Measurements from ENCODE around the gene ARAP2.

Gene ARAP2

GRCh38 chr4:36081185-36081584, 163.1 kb downstream of the ARAP2 start:
- no peak overlapping the region for H3K4me3 ChIP-seq (ENCODE audit: low read depth, low read length)
- no peak for DNase-seq (ENCODE audit: low read depth)
- TF ChIP-seq, protein P1, sequence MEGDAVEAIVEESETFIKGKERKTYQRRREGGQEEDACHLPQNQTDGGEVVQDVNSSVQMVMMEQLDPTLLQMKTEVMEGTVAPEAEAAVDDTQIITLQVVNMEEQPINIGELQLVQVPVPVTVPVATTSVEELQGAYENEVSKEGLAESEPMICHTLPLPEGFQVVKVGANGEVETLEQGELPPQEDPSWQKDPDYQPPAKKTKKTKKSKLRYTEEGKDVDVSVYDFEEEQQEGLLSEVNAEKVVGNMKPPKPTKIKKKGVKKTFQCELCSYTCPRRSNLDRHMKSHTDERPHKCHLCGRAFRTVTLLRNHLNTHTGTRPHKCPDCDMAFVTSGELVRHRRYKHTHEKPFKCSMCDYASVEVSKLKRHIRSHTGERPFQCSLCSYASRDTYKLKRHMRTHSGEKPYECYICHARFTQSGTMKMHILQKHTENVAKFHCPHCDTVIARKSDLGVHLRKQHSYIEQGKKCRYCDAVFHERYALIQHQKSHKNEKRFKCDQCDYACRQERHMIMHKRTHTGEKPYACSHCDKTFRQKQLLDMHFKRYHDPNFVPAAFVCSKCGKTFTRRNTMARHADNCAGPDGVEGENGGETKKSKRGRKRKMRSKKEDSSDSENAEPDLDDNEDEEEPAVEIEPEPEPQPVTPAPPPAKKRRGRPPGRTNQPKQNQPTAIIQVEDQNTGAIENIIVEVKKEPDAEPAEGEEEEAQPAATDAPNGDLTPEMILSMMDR (IDR thresholded peaks at IDR 0.05; ENCODE audit: control insufficient read depth, extremely low read depth, insufficient read depth) = no peak

- no peak for DNase-seq (ENCODE audit: low read depth)
- no peak overlapping the region for H3K4me3 ChIP-seq (ENCODE audit: low read depth, low read length)
- TF ChIP-seq, protein P1 (IDR thresholded peaks at IDR 0.05; ENCODE audit: control insufficient read depth, extremely low read depth, insufficient read depth) = no peak
Observed at GRCh38 chr4:36079666-36080065, 164.6 kb downstream of the ARAP2 start.

DNA sequence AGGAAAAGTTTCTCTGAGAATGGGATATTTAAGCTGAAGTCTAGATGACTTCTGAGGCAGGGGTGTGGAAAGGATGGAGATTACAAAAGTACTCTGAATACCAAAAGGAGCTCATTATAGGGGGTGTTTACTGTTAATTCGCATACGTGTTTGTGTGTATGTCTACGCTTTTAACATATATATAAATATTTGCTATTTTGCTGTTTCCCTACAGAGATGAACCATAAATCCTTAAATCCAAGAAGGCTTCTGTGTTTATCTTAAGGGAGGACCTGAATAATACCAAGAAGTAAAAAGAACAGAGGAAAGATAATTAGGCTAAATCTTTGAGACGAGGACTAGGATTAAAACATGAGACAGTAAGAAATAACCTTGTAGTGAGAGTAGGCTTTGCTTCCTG, 166.0 kb downstream of the ARAP2 start:
- H3K4me3 ChIP-seq (ENCODE audit: low read depth, low read length) = no peak overlapping the region
- no peak for DNase-seq (ENCODE audit: low read depth)
- TF ChIP-seq, protein P1 (IDR thresholded peaks at IDR 0.05; ENCODE audit: control insufficient read depth, extremely low read depth, insufficient read depth) = no peak

GRCh38 chr4:36072529-36072928, 171.8 kb downstream of the ARAP2 start:
- H3K4me3 ChIP-seq (ENCODE audit: low read depth, low read length) = no peak overlapping the region
- DNase-seq (ENCODE audit: low read depth) = no peak
- TF ChIP-seq, protein P1 (IDR thresholded peaks at IDR 0.05; ENCODE audit: control insufficient read depth, extremely low read depth, insufficient read depth) = no peak

GRCh38 chr4:36067116-36067515, 177.2 kb downstream of the ARAP2 start:
- DNase-seq (ENCODE audit: low read depth) = no peak
- TF ChIP-seq, protein P1 (IDR thresholded peaks at IDR 0.05; ENCODE audit: control insufficient read depth, extremely low read depth, insufficient read depth) = no peak
- H3K4me3 ChIP-seq (ENCODE audit: low read depth, low read length) = no peak overlapping the region

GRCh38 chr4:36065274-36065871, 178.9 kb downstream of the ARAP2 start:
- no peak overlapping the region for H3K4me3 ChIP-seq (ENCODE audit: low read depth, low read length)
- no peak for DNase-seq (ENCODE audit: low read depth)
- TF ChIP-seq, protein P1 (IDR thresholded peaks at IDR 0.05; ENCODE audit: control insufficient read depth, extremely low read depth, insufficient read depth) = no peak

DNA sequence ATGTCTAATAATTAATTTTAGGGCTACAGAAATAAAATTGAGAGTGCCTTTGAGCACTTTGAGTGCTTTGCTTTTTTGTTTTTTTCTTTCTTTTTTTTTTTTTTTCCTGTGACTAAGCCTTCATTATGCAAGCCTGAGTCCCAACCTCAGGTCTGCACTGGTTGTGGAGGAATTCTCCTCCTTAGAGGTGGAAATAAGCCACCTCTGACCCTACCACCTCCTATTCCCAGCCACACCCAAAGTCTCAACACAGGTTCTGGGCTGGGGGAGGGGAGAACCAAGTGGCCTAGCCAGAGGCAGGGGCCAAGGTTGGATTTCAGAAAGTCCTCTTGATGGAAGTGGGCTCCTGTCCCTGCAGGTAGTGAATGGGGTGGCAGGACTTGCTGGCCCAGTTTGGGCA, 180.2 kb downstream of the ARAP2 start:
- H3K4me3 ChIP-seq (ENCODE audit: low read depth, low read length) = no peak overlapping the region
- DNase-seq (ENCODE audit: low read depth) = no peak
- TF ChIP-seq, protein P1 (IDR thresholded peaks at IDR 0.05; ENCODE audit: control insufficient read depth, extremely low read depth, insufficient read depth) = no peak

All from LNCaP clone FGC (cell line).